Pons (tissue), 1 donor: ENCODE results near the gene PRTN3.
"Not testable (repeated sequence)": the region's sequence is repeated elsewhere in the genome, so short reads cannot be mapped to it uniquely, and the experiment has no call there.

ENCODE experiments used
- DNase-seq: peaks from one replicate; pipeline ENCODE4 v3.0.0-alpha.2; 2016; ENCODE audit warnings: low spot score

The PRTN3 gene

DNA sequence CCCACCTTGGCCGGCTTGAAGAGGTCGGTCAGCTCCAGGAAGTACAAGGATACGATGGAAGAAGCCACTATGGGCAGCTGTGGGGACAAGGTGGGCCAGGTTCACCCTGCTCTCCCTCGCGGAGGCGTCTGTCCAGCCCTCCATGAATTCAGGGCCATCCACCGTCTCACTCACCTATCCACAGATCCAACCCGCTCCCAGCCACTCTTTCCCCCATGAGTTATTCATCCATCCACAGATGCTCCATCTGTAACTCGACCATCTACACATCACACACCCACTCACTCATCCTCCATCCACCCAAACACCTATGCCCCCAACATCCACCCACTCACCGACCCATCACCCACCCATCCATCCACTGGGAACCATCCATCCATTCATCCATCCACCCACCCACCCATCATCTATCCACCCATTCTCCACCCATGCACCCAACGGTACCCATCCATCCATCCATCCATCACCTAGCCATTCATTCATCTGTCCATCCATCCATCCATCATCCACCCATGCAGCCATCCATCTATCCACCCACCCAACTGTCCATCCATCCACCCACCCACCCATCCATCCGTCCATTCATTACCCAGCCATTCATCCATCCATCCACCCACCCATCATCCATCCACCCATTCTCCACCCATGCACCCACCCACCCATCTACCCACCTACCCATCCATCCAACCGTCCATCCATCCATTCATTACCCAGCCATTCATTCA, 24.9 kb upstream of the PRTN3 start:
- no peak for DNase-seq

DNA sequence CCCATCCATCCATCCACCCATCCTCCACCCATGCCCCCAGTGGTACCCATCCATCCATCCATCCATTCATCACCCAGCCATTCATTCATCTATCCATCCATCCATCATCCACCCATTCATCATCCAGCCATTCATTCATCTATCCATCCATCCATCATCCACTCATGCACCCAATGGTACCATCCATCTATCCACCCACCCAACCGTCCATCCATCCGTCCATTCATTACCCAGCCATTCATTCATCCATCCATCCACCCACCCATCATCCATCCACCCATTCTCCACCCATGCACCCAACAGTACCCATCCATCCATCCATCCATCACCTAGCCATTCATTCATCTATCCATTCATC, 24.3 kb upstream of the PRTN3 start:
- no peak for DNase-seq

DNA sequence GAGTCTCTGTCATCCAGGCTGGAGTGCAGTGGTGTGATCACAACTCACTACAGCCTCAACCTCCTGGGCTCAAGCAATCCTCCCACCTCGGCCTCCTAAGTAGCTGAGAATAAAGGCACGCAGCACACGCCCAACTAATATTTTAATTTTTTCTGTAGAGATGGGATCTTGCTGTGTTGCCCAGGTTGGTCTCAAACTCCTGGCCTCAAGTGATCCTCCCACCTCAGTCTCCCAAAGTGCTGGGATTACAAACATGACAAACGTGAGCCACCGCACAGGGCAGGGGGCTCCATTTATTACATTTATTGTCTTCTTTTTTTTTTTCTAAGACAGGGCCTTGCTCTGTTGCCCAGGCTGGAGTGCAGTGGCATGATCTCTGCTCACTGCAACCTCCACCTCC, 20.6 kb upstream of the PRTN3 start:
- not testable (repeated sequence) for DNase-seq

DNA sequence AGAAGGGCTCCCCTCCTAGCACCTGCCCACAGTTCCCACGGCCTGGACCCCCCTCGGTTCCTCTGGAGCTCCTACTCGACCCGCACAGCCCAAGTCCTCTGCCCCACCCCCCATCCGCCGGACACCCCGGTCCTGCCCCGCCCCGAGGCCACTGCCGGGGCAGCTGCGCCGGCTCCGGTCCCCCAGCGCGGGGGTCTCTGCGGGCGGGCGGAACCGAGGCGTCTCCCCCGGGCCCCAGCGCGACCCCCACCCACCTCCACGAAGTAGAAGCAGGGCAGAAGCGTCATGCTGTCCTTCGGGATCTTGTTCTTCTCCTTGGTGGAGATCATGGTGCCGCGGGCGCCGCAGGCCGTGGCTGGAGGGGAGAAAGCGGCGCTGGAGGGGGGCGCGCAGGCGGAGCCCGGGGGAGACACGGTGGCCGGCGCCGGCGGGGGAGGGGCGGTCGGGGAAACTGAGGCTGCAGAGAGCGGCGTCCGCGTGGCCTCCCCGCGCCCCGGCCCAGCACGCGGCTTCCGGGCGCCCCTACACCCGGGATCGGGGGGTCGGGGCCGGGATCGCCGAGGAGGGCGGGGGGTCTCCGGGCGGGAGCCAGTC, 19.5 kb upstream of the PRTN3 start:
- DNase-seq: no peak

DNA sequence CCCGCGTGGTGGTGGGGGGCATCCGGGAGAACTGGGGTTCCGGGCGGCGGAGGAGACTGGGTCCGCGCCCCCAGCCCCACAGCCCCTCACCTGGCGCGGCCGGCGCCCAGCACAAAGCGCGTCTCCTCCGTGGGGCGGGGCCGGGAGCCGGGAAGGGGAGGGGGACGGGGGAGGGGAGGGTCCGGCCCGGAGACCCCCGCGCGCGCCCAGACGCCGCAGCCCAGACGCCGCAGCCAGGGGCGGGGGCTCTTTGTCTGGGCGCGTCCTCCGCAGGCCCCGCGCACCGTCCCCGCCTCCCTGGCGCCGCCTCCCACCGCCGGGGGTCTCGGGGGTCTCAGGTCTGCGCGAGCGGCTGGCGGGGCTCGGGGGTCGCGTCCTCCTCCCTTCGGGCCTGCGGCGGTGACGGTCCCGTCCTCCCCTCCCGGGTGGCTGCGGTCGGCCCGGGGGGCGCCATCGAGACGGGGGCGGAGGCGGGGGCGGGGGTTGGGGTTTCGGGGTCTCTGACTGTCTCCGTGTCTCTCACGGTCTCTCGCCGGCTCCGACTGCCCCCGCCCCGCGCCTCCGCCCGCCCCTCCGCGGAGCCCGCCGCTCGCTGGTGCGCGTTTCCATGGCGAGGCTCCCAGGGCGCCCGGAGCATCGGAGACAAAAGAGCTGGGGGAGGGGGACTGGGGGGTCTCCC, 18.8 kb upstream of the PRTN3 start, which contains the start of gene PLPPR3:
TSS of gene PLPPR3 (minus strand) at position 131 of the 679 bp plus-strand sequence. CDS start 396 bp downstream, outside the sequence.
- DNase-seq: no peak

DNA sequence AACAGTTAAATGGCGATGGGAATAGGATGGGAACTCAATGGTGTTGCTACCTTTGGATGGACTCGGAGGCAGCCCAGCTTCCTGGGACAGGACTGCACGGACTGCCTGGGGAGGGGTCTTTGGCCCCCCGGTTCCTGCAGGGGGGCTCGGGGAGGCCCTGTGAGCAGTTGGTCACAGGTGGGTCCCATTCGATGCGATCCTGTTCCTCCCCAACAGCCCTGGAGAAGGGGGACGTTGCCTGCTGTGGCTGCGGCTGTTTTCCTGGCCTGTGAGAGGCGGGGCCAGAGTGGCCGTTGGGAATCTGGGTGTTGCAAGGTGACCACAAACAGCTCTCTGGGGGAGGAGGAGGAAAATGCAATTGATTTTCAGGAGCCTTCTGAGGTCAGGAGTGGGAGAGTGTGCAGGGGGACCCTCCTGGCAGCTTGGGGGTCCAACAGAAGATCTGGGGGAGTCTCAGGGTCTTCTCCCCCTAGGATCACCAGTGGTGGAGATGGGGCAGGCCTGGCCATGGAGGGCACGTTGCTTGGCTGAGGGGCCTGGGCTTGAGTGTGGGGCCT, 17.2 kb upstream of the PRTN3 start:
- DNase-seq: no peak

DNA sequence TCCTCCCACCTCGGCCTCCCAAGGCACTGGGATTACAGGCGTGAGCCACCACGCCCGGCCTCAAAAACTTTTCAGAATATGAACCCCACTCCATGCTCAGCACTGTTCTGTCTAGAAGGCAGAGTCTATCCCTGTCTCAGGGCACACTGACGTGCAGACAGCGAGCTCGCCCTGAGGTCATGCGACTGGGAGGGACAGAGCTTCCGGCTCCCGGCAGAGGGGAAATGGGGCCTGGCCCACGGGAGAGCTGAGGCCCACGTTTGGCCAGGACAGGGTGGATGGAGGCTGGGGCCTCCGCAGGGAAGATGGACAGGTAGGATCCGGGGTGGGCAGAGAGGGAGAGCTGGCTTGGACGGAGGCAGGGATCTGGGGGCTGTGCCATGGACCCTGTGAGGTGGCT, 15.9 kb upstream of the PRTN3 start:
- no peak for DNase-seq

DNA sequence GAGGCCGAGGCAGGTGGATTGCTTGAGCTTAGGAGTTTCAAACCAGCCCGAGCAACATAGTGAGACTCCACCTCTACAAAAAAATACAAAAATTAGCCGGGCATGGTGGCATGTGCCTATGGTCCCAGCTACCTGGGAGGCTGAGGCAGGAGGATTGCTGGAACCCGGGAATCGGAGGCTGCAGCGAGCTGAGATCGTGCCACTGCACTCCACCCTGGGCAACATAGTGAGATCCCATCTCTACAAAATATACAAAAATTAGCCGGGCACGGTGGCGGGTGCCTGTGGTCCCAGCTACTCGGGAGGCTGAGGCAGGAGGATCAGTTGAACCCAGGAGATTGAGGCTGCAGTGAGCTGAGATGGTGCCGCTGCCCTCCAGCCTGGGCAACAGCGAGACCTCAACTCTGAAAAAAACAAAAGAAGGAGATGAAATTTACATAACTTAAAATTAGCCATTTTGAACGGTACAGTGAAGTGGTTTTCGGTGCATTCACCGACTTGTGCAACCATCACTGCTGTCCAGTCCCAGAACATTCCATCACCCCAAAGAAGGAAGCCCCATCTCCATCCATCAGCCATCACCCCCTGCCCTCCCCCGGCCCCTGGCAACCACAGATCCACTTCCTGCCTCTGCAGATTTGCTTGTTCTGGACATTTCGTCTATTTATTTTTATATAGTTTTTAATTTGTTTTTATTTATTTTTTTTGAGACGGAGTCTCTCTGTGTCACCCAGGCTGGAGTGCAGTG, 14.7 kb upstream of the PRTN3 start:
- no peak for DNase-seq

DNA sequence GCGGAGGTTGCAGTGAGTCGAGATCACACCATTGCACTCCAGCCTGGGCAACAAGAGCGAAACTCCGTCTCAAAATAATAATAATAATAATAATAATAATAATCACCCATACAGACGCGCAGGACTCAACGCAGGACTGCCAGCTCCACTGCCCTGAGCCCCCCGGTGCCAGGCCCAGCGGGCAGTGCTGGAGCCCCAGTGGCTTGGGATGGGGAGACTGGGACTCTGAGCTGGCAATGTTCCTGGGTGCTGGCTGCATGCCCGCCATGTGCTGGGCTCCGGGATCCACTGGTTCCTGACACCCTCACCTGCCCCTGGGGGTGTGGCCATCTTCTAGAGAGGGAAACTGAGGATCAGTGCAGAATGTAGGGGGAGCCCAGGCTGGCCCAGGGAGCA, 13.5 kb upstream of the PRTN3 start:
- DNase-seq: no peak

DNA sequence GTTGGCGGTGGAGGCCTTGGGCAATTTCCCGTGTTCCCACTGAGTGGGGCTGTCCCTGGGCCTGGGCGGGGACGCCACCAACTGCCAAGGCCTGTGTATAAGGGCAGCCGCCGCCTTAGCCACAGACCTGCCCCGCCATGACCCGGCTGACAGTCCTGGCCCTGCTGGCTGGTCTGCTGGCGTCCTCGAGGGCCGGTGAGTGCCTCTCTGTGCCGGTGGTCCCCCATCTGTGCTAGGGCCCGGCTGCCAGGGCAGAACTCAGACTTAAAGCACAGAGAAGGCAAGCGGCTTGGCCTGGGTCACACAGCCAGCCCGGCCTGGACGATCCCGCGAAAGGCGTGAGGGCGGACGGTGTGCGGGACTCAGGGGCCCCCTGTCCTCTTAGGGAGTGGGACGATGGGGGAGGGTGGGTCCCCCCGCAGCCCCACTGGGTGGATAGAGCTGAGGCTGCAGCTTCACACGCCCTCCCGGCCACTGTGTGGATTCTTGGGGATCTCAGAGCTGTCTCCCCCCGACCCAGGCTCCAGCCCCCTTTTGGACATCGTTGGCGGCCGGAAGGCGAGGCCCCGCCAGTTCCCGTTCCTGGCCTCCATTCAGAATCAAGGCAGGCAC, 13.0 kb upstream of the PRTN3 start, which contains the start of gene AZU1:
TSS of gene AZU1 (plus strand) at position 128 of the 612 bp plus-strand sequence. CDS start at position 138, 10 bp downstream.
- no peak for DNase-seq

DNA sequence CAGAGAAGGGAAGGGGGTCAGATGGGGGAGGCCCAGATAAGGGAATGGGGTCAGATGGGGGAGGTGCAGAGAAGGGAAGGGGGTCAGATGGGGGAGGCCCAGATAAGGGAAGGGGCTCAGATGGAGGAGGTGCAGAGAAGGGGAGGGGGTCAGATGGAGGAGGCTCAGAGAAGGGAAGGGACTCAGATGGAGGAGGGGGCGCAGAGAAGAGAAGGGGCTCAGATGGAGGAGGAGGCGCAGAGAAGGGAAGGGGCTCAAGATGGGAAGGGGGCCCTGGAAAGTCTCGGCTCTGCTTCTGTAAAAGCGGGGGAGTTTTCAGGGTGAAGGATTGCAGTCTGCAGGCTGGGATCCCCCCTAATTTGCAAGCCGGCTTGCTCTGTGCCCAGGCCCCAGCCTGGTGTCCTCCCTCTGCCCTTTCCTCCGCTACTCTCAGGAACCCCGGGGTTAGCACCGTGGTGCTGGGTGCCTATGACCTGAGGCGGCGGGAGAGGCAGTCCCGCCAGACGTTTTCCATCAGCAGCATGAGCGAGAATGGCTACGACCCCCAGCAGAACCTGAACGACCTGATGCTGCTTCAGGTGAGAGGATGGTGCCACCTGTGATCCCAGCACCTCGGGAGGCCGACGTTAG, 11.6 kb upstream of the PRTN3 start:
- no peak for DNase-seq

DNA sequence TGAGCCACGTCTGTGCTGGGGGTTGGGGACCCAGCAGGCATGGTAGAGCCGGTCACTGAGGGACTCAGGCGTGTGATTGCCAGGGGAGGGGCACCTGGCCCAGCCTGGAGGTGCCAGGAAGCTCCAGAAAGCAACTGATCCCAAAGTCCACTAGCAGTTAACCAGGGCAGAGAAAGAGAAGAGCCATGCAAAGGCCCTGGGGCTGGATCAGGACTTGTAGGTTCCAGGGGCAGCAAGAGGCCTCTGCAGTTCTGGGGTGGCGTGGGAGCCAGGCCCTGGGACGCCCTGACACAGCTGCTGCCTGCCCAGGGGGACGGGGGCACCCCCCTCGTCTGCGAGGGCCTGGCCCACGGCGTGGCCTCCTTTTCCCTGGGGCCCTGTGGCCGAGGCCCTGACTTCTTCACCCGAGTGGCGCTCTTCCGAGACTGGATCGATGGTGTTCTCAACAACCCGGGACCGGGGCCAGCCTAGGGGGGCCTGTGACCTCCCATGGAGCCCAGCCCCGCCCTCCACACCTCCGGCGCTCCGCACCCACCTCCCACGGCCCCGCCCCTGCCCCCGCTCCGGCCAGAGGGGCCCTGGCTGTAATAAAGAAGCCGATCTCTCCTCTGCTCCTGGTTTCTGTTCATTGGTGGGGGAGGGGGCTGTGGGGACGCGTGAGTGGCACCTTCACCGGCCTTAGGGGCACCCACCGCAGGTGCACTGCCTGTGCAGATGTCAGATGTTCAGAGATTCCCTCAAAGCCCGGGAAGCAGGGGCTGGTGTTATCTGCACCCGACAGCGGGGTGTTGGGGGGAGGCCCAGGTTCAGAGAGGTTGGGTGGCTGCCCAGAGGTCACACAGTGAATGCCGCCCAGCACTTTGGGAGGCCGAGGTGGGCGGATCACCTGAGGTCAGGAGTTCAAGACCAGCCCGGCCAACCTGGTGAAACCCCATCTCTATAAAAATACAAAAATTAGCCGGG, 9.1 kb upstream of the PRTN3 start:
- DNase-seq: no peak

DNA sequence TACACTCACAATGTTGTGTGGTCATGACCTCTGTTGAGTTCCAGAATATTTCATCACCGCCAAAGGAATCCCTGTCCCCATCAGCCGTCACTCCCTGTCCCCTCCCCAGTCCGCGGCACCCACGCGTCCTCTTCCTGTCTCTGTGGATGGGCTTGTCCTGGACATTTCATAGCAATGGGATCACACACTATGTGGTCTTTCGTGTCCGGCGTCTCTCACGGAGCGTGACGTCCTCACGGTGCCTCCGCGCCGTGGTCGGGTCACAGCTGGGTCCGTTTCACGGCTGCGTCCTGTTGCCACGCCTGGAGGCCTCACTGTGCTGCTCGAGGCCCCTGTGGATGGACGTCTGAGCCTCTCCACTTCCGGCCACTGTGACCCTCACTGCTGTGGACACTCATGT, 6.6 kb upstream of the PRTN3 start:
- no peak for DNase-seq

DNA sequence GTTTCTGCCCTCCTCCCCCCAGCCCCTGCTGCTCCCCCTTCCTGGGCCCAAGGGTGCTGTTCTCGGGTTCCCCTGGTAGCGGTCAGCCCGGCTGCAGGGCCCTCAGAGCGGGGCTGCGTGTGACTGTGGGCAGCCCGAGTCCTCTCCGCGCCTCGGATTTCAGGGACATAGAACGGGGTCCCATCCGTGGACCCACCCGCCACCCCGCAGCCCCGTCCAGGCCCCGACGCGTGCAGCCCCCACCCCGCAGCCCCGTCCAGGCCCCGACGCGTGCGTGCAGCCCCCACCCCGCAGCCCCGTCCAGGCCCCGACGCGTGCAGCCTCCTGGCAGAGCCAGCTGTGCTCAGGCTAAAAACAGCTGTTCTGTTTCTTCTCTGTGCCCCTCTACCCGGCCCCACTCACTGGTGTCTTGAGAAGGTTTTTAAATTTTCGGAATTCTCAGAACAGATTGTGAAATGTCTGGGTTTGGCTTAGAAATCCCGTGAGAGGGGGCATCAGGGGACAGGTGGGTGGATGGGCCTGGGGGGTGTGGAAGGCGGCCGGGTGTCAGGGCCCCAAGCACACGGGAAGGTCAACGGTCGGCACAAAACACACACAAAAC, 5.5 kb upstream of the PRTN3 start:
- no peak for DNase-seq

DNA sequence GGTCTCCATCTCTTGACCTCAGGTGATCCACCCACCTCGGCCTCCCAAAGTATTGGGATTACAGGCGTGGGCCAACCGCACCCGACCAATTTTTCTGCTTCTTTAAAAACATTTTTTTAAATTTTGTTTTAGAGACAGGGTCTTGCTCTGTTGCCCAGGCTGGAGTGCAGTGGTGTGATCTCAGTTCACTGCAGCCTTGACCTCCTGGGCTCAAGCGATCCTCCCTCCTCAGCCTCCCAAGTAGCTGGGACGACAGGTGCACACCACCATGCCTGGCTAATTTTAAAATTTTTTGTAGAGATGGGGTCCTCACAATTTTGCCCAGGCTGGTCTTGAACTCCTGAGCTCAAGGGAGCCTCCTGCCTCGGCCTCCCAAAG, 2.0 kb downstream of the PRTN3 start:
- DNase-seq: not testable (repeated sequence)

DNA sequence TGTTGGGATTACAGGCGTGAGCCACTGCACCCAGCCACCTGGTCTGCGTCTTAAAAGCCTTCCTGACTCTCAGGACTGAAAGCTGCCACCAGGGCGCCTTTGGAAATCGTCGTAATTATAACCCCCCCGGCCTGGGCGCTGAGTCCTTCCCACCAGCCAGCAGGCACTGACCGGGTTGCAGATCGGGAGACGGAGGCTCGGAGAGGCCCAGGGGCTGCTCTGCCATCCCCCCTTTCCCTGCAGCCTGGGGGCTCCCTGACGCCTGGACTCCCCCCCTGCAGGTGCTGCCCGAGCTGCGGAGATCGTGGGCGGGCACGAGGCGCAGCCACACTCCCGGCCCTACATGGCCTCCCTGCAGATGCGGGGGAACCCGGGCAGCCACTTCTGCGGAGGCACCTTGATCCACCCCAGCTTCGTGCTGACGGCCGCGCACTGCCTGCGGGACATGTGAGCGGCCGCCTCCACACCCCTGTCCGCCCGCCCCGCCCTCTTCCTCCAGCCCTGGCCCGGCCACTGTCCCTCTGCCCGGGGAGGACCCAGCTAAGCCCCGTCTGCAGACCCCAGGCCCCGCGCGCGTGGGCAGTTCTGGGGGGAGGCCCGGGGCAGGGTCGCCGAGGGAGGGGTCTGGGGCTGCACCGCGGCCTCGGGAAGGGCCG, 2.5 kb downstream of the PRTN3 start:
- no peak for DNase-seq

DNA sequence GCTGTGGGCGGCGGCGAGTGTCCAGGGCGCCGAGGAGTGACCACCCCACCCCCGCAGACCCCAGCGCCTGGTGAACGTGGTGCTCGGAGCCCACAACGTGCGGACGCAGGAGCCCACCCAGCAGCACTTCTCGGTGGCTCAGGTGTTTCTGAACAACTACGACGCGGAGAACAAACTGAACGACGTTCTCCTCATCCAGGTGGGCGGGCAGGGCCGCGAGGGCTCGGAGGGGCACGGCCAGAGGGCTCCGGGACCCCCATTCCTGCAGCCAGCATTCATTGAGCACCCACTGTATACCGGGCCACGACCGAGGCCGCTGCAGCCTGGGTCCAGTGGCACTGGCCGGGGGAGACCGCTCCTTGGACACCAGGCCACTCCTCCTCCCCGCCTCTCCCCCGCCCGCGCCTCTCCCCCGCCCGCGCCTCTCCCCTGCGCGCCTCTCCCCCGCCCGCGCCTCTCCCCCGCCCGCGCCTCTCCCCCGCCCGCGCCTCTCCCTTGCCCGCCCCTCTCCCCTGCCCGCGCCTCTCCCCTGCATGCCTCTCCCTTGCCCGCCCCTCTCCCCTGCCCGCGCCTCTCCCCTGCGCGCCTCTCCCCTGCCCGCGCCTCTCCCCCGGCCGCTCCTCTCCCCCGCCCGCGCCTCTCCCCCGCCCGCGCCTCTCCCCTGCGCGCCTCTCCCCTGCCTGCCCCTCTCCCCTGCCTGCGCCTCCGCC, 3.2 kb downstream of the PRTN3 start:
- DNase-seq: no peak

DNA sequence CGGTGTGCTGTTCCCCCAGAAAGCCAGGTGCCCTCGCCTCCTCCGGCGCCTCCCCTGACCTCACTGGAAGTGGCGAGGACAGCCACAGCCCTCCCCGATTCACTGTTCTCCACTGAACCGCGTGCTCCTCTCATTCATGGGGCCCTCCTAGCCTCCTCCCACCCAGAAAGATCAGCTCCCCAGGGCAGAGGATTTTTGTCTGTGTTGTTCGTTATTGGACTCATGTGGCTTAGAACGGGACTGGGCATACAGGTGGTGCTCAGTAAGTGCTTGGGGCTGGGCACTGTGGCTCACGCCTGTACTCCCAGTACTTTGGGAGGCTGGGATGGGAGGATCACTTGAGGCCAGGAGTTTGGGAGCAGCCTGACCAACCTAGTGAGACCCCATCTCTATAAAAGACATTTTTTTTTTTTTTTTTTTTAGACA, 3.8 kb downstream of the PRTN3 start:
- no peak for DNase-seq
